Erythroblast (primary cell): ENCODE results near the gene STXBP1.

Source experiments
- GATA1 ChIP-seq: IDR thresholded peaks from 2 replicates; pipeline ENCODE4 v1.6.1; 2011; ENCODE audit warnings: low read depth, mild to moderate bottlenecking, control low read depth, low read length, moderate library complexity
- POLR2A ChIP-seq: IDR thresholded peaks from 2 replicates; pipeline ENCODE4 v1.6.1; 2011; ENCODE audit warnings: mild to moderate bottlenecking, low read length

DNA sequence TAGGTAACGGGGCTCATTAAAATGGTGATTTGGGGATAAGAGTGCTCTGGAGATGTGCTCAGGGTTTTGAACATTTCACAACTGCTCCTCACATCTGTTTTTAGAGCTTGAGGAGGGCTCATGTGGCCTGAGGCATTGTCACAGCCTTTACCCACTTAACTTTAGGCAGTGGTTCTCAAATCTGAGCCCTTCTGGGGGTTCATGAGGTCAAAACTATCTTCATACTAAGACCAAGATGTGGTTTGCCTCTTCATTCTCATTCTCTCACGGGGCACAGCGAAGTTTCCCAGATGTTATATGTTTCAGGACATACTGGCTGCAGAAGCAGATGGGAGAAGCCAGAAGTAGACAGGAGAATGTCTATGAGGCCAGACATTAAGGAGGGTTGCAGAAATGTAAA, 38.4 kb downstream of the STXBP1 start:
- TF ChIP-seq POLR2A (no peak), GATA1 (no peak)
